ENCODE results near the gene RTL3. TPM values are rescaled to one million over a fixed set of nuclear protein-coding genes. Genes with fewer than 3 reads are reported as not detected.

RTL3 gene
- polyA plus RNA-seq, 3 donors: not detected

DNA sequence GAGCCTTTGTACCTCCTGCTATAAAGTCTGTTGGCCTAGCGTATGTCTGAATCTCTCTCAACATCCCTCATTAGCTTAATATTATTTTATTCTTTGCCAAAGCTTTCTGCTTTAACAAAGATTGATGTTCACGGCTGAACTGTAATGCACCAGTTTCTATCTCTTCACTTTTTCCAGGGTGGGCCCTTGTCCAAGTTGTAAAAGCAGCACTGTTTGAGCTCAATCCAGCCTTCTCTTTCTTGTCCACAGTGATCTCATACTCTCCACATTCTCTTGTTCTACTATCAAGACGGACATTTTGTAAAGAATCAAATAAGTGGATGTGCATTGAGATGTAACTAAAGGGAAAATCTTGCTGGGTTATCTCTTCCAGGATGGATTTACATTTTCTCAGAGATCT, 34.4 kb upstream of the RTL3 start:
- Histone ChIP-seq H2AFZ (ENCODE audit: insufficient read depth, low read depth, low read length, poor library complexity, severe bottlenecking) (no peak overlapping the region), H3K9me3 (replicated peaks in 1 of 2; ENCODE audit: control insufficient read depth in 1 of 2, insufficient read depth in 1 of 2, low read length in 2 of 2) (no peaks in the 10 kb centered on the region), H3K79me2 (ENCODE audit: insufficient read depth, low read length) (no peaks in the 10 kb centered on the region), H3K36me3 (replicated peaks in 1 of 2; ENCODE audit: control insufficient read depth in 1 of 2, insufficient read depth in 2 of 2, low read length in 2 of 2) (no peaks in the 10 kb centered on the region), H3K4me1 (ENCODE audit: control insufficient read depth in 1 of 2, insufficient read depth in 2 of 2, low read length in 2 of 2) (no peaks in the 10 kb centered on the region), H3K27me3 (ENCODE audit: control insufficient read depth in 2 of 2, insufficient read depth in 2 of 2, low read length in 2 of 2) (no peaks in the 10 kb centered on the region), H4K20me1 (ENCODE audit: insufficient read depth, low read length) (no peaks in the 10 kb centered on the region), H3K4me2 (replicated peaks; ENCODE audit: extremely low read depth, low read length, poor library complexity, severe bottlenecking) (no peak overlapping the region), H3K9ac (ENCODE audit: insufficient read depth, low read length, poor library complexity, severe bottlenecking) (no peak overlapping the region), H3K27ac (ENCODE audit: low read depth in 1 of 2, low read length in 2 of 2) (no peak overlapping the region), H3K4me3 (replicated peaks in 1 of 3; ENCODE audit: low read depth in 2 of 3, low read length in 3 of 3) (no peak overlapping the region)
- DNase-seq: no peak
- Mint-ChIP-seq H3K4me1 (no peaks in the 10 kb centered on the region), H3K4me3 (no peak overlapping the region), H3K36me3 (no peaks in the 10 kb centered on the region), H3K9me3 (peaks cover 0 to 11% (median 2%) of the 10 kb centered on the region in 7 donors), H3K27me3 (ENCODE audit: low read depth in 3 of 3) (peaks cover 0 to 4% (median 1%) of the 10 kb centered on the region in 3 donors), H3K27ac (no peak overlapping the region)
- no CpG with 5 or more reads among the region's 3 CpGs for WGBS (ENCODE audit: insufficient coverage)
- intact Hi-C loops (cut with micrococcal nuclease): no loop called here
- TF ChIP-seq CTCF (IDR thresholded peaks at IDR 0.05): no peak

DNA sequence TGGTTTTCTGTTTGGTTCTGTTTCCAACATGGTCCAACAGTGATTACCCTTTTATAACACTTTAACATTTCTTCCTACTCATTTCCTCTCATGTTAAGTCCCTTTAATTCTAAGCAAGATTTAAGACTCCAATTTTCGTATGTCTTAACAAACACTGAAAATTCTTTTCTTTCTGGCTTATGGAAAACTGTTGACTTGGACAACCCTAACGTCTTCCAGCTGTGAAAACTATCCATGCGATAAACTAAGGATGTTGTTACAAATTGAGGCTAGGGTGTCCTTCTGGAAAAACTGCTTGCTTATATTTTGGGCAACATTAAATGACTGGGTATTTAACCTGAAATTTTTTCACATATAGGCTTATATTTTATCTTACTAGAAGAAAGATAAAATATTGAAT, 33.9 kb upstream of the RTL3 start:
- intact Hi-C loops (cut with micrococcal nuclease): no loop called here
- H3K27ac Mint-ChIP-seq: no peak overlapping the region
- WGBS (ENCODE audit: insufficient coverage): no CpG with 5 or more reads among the region's 3 CpGs
- H3K9me3 ChIP-seq (replicated peaks in 1 of 2; ENCODE audit: control insufficient read depth in 1 of 2, insufficient read depth in 1 of 2, low read length in 2 of 2): no peaks in the 10 kb centered on the region
- H3K36me3 ChIP-seq (replicated peaks in 1 of 2; ENCODE audit: control insufficient read depth in 1 of 2, insufficient read depth in 2 of 2, low read length in 2 of 2): no peaks in the 10 kb centered on the region
- no peak for DNase-seq
- no peak overlapping the region for H2AFZ ChIP-seq (ENCODE audit: insufficient read depth, low read depth, low read length, poor library complexity, severe bottlenecking)
- no peak overlapping the region for H3K4me3 Mint-ChIP-seq
- no peak overlapping the region for H3K4me3 ChIP-seq (replicated peaks in 1 of 3; ENCODE audit: low read depth in 2 of 3, low read length in 3 of 3)
- no peaks in the 10 kb centered on the region for H3K4me1 ChIP-seq (ENCODE audit: control insufficient read depth in 1 of 2, insufficient read depth in 2 of 2, low read length in 2 of 2)
- no peak overlapping the region for H3K4me2 ChIP-seq (replicated peaks; ENCODE audit: extremely low read depth, low read length, poor library complexity, severe bottlenecking)
- H3K27ac ChIP-seq (ENCODE audit: low read depth in 1 of 2, low read length in 2 of 2): no peak overlapping the region
- H3K27me3 ChIP-seq (ENCODE audit: control insufficient read depth in 2 of 2, insufficient read depth in 2 of 2, low read length in 2 of 2): no peaks in the 10 kb centered on the region
- peaks cover 0 to 11% (median 2%) of the 10 kb centered on the region in 7 donors for H3K9me3 Mint-ChIP-seq
- no peak overlapping the region for H3K9ac ChIP-seq (ENCODE audit: insufficient read depth, low read length, poor library complexity, severe bottlenecking)
- H3K79me2 ChIP-seq (ENCODE audit: insufficient read depth, low read length): no peaks in the 10 kb centered on the region
- TF ChIP-seq CTCF (IDR thresholded peaks at IDR 0.05): no peak
- no peaks in the 10 kb centered on the region for H3K36me3 Mint-ChIP-seq
- peaks cover 0 to 4% (median 0%) of the 10 kb centered on the region in 3 donors for H3K27me3 Mint-ChIP-seq (ENCODE audit: low read depth in 3 of 3)
- no peaks in the 10 kb centered on the region for H4K20me1 ChIP-seq (ENCODE audit: insufficient read depth, low read length)
- no peaks in the 10 kb centered on the region for H3K4me1 Mint-ChIP-seq
